Thyroid gland (tissue), 4 donors: ENCODE data around the gene GALNT2. TPM values are rescaled to one million over a fixed set of nuclear protein-coding genes. Genes with fewer than 3 reads are reported as not detected.

Source experiments
- DNase-seq, 2 donors: peaks; one replicate each; pipeline ENCODE4 v3.0.0-alpha.2; 2019
- H3K27ac ChIP-seq, 3 donors: fragments of 200-600 bp; sonication (generic); 1 replicate in 2 of 3; 2 replicates in 1 of 3; pipeline ENCODE4 v1.5.1; 2016 to 2019; ENCODE audit warnings: mild to moderate bottlenecking in 1 of 3, moderate library complexity in 1 of 3
- H3K27me3 ChIP-seq: fragments of 200-600 bp; sonication (generic); one replicate; pipeline ENCODE4 v1.5.1; 2019
- H3K36me3 ChIP-seq, 2 donors: fragments of 200-600 bp; sonication (generic); one replicate each; pipeline ENCODE4 v1.5.1; 2016 to 2019
- H3K4me1 ChIP-seq, 2 donors: fragments of 200-600 bp; sonication (generic); one replicate each; pipeline ENCODE4 v1.5.1; 2017 to 2019
- H3K4me3 ChIP-seq, 3 donors: fragments of 200-600 bp; sonication (generic); replicated peaks in 1 of 3; 1 replicate in 2 of 3; 2 replicates in 1 of 3; pipeline ENCODE4 v1.5.1; 2016; ENCODE audit warnings: mild to moderate bottlenecking in 1 of 3
- H3K9me3 ChIP-seq: fragments of 200-600 bp; sonication (generic); one replicate; pipeline ENCODE4 v1.5.1; 2017
- POLR2A ChIP-seq, 2 donors: fragments of 450-650 bp; IDR thresholded peaks; one replicate each; pipeline ENCODE4 v1.6.1; 2017; ENCODE audit warnings: antibody characterized with exemption in 2 of 2, mild to moderate bottlenecking in 2 of 2, moderate library complexity in 1 of 2
- WGBS, 2 donors: methylation state at CpG; one replicate each; pipeline ENCODE4 v1.1.5; 2017; 5-methylcytosine and 5-hydroxymethylcytosine counted together
- intact Hi-C: fragments of 100-400 bp; cut with DNase I; formaldehyde crosslinking; loops from one replicate; pipeline ENCODE4 v1.15.1; 2023
- total RNA-seq, 4 donors: library from RNA; depleted of rRNA; stranded (reverse); fragments of >200 nt; gene quantifications; one replicate each; pipeline ENCODE4 v1.2.3, GENCODE V29; 2016
- TF ChIP-seq, protein P1 (sequence below), 6 experiments: fragments of 200-600 bp in 3 of 6; fragments of 450-650 bp in 3 of 6; sonication (generic) in 3 of 6; IDR thresholded peaks; one replicate each; pipeline ENCODE4 v1.5.1; 2016 to 2019; ENCODE audit warnings: antibody characterized with exemption in 6 of 6, mild to moderate bottlenecking in 2 of 6, inconsistent platforms in 1 of 6, moderate library complexity in 1 of 6

Gene GALNT2
- total RNA-seq, 4 donors from 2014 or later = 26.2 to 48.9 (median 42.3) TPM

DNA sequence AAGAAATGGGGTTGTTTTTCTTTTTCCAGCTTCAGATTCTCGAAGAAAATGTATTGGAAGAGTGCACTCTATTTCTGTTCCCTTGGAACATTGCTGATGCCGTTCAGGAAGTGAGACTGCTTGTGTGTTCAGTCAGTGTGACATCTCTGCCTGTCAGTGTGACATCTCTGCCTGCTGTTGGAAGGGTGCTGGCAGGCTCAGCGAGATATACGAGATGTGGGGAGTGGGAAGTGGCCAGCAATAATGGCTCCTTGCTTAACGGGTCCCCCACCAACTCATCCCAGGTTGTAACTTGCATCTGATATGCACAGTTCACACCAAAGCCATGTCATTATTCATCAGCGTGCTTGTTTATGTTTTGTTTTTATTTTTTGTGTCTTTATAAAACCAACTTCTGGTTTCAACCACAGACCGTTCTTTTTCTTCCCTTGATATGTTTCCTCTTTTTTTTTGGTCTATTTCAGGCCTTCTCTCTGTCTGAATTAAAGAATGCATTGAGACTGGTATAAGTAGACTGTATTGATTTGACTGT, 145.4 kb downstream of the GALNT2 start:
- peak; percentile 21 to 43 for DNase-seq
- Histone ChIP-seq H3K27ac (no peak overlapping the region), H3K4me3 (no peak overlapping the region), H3K36me3 (no peaks in the 10 kb centered on the region), H3K27me3 (no peaks in the 10 kb centered on the region), H3K9me3 (no peaks in the 10 kb centered on the region), H3K4me1 (peaks cover 32 to 63% of the 10 kb centered on the region in 2 donors)
- intact Hi-C loops = no loop called here
- TF ChIP-seq POLR2A (IDR thresholded peaks at IDR 0.05) = no peak
- TF ChIP-seq, protein P1, sequence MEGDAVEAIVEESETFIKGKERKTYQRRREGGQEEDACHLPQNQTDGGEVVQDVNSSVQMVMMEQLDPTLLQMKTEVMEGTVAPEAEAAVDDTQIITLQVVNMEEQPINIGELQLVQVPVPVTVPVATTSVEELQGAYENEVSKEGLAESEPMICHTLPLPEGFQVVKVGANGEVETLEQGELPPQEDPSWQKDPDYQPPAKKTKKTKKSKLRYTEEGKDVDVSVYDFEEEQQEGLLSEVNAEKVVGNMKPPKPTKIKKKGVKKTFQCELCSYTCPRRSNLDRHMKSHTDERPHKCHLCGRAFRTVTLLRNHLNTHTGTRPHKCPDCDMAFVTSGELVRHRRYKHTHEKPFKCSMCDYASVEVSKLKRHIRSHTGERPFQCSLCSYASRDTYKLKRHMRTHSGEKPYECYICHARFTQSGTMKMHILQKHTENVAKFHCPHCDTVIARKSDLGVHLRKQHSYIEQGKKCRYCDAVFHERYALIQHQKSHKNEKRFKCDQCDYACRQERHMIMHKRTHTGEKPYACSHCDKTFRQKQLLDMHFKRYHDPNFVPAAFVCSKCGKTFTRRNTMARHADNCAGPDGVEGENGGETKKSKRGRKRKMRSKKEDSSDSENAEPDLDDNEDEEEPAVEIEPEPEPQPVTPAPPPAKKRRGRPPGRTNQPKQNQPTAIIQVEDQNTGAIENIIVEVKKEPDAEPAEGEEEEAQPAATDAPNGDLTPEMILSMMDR (IDR thresholded peaks at IDR 0.05) = no peak
- WGBS, 2 donors = 60 to 64% methylated on average over 7 of the region's 7 CpGs

DNA sequence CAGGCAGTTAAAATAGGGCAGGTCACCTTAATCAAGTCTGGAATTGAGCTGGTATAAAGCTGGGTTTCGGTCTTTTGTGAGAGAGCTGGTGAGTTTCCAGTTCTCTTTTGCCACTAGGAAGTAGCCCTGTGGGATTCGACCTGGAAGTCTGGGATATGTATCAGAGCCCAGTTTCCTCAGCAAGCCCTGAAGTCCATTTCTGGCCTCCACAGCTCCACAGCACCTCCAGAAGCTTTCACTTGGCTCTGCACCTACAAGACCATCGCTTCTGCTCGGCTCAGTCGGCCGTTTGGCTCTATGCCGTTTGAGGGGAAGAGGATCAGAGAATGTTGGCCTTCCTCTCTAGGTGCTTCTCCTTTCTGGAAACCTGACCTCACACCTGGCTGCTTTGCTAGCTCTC, 148.0 kb downstream of the GALNT2 start:
- 26 to 33% methylated on average over 7 of the region's 7 CpGs for WGBS, 2 donors
- DNase-seq = peak; percentile 38 to 59
- H3K36me3 ChIP-seq = no peaks in the 10 kb centered on the region
- H3K27me3 ChIP-seq = no peaks in the 10 kb centered on the region
- H3K9me3 ChIP-seq = no peaks in the 10 kb centered on the region
- no peak overlapping the region for H3K4me3 ChIP-seq
- H3K4me1 ChIP-seq = peaks cover 30 to 57% of the 10 kb centered on the region in 2 donors
- H3K27ac ChIP-seq = peak overlapping the region in 2 of 3 donors; percentile 27 to 50
- TF ChIP-seq POLR2A (IDR thresholded peaks at IDR 0.05) = no peak
- TF ChIP-seq, protein P1 (IDR thresholded peaks at IDR 0.05) = peak in 4 of 6 experiments; percentile 48 to 58 (median 53)
- intact Hi-C loops = no loop called here

DNA sequence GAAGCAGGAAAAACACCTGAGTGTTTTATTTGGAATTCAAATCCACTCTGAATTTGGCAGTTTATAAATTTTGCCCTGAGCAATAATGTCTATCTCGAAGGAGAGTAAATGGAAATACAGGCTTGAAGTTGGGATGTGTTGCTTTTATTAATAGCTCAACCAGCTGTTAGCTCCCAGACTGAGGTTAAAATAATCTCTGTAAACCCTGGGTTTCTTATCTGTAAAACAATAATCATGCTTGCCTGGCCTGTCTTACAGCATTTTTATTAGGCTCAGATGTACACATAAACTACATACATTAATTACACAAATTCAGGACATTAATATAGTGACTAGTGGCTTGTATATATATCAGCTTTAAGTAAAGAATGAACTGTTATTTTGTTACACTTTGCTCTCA, 148.5 kb downstream of the GALNT2 start:
- TF ChIP-seq, protein P1 (IDR thresholded peaks at IDR 0.05) = no peak
- no peak for TF ChIP-seq POLR2A (IDR thresholded peaks at IDR 0.05)
- no peak for DNase-seq
- Histone ChIP-seq H3K9me3 (no peaks in the 10 kb centered on the region), H3K4me1 (peaks cover 25 to 52% of the 10 kb centered on the region in 2 donors), H3K27me3 (no peaks in the 10 kb centered on the region), H3K36me3 (no peaks in the 10 kb centered on the region), H3K27ac (peak overlapping the region in 2 of 3 donors; percentile 27 to 50), H3K4me3 (no peak overlapping the region)
- WGBS, 2 donors = 68 to 80% methylated on average over 1 of the region's 1 CpG
- intact Hi-C loops = no loop called here

GRCh38 chr1:230216896-230217295, 149.9 kb downstream of the GALNT2 start:
- Histone ChIP-seq H3K27ac (no peak overlapping the region), H3K4me1 (peaks cover 14 to 41% of the 10 kb centered on the region in 2 donors)
- intact Hi-C loops = no loop called here

GRCh38 chr1:230218667-230219066, 151.6 kb downstream of the GALNT2 start:
- no peaks in the 10 kb centered on the region for H3K27me3 ChIP-seq
- no peak overlapping the region for H3K27ac ChIP-seq
- intact Hi-C loops = no loop called here
- no peak for TF ChIP-seq POLR2A (IDR thresholded peaks at IDR 0.05)
- TF ChIP-seq, protein P1 (IDR thresholded peaks at IDR 0.05) = no peak
- WGBS, 2 donors = 96 to 98% methylated on average over 6 of the region's 6 CpGs
- H3K9me3 ChIP-seq = no peaks in the 10 kb centered on the region
- H3K4me3 ChIP-seq = no peak overlapping the region
- no peaks in the 10 kb centered on the region for H3K36me3 ChIP-seq
- no peak for DNase-seq
- peaks cover 18 to 46% of the 10 kb centered on the region in 2 donors for H3K4me1 ChIP-seq

More at GRCh38 chr1:230216896-230217295, 149.9 kb downstream of the GALNT2 start:
- no peak for DNase-seq
- no peaks in the 10 kb centered on the region for H3K36me3 ChIP-seq
- 95 to 97% methylated on average over 2 of the region's 2 CpGs for WGBS, 2 donors
- H3K4me3 ChIP-seq = no peak overlapping the region
- H3K27me3 ChIP-seq = no peaks in the 10 kb centered on the region
- TF ChIP-seq, protein P1 (IDR thresholded peaks at IDR 0.05) = no peak
- TF ChIP-seq POLR2A (IDR thresholded peaks at IDR 0.05) = no peak
- no peaks in the 10 kb centered on the region for H3K9me3 ChIP-seq
